Mammary epithelial cell (primary cell): ENCODE data around the gene LARGE1.

ENCODE experiments used
- CTCF ChIP-seq, 2 donors: IDR thresholded peaks in 1 of 2; conservative IDR thresholded peaks in 1 of 2; 2 replicates each; pipeline ENCODE4 v1.5.1; 2011 to 2012; ENCODE audit warnings: inconsistent platforms in 2 of 2, low read length in 2 of 2, mild to moderate bottlenecking in 2 of 2, control low read depth in 1 of 2, low read depth in 1 of 2; ENCODE audit not compliant: insufficient read depth in 1 of 2; ENCODE audit errors: extremely low read depth in 1 of 2
- EZH2 ChIP-seq: IDR thresholded peaks from 2 replicates; pipeline ENCODE4 v1.6.1; 2012; ENCODE audit warnings: low read length, inconsistent platforms, borderline replicate concordance

GRCh38 chr22:33757802-33758483 lies 162.3 kb downstream of the LARGE1 start:
- TF ChIP-seq CTCF (conservative IDR thresholded peaks at IDR 0.05 in 1 of 2, IDR thresholded peaks at IDR 0.05 in 1 of 2; ENCODE audit: extremely low read depth in 1 of 2, insufficient read depth in 1 of 2, low read depth in 1 of 2, low read length in 2 of 2): no peak
- no peak for TF ChIP-seq EZH2
